ENCODE results near the gene GRHL1.

The GRHL1 gene

GRCh38 chr2:9905413-9905812 lies 46.1 kb upstream of the GRHL1 start:
- Histone ChIP-seq H3K9me3 (ENCODE audit: control insufficient read depth, insufficient read depth, low read depth, low read length) (no peaks in the 10 kb centered on the region), H3K27ac (ENCODE audit: extremely low read depth, low read depth, low read length) (no peak overlapping the region), H3K36me3 (ENCODE audit: control insufficient read depth in 2 of 2, insufficient read depth in 1 of 2, low read length in 2 of 2) (peaks cover 10 to 15% of the 10 kb centered on the region in 2 experiments), H3K4me3 (ENCODE audit: low read depth, low read length) (no peak overlapping the region), H3K4me1 (ENCODE audit: control insufficient read depth, insufficient read depth, low read length) (no peaks in the 10 kb centered on the region)
- ChIA-PET POLR2A (no interaction called here), CTCF (interaction anchor here (0.7 to 1.0 kb wide), 2 partner anchors 53 to 79 kb away, joined by 3 read pairs; no protein-coding TSS in a partner anchor)
- TF ChIP-seq ZNF138 (tag by site-specific recombination; IDR thresholded peaks at IDR 0.05; ENCODE audit: borderline replicate concordance), result no peak
- no peak for TF ChIP-seq ZNF211 (tag by site-specific recombination; IDR thresholded peaks at IDR 0.05; ENCODE audit: low read depth)
- no peak for TF ChIP-seq ZNF155 (tag by site-specific recombination; IDR thresholded peaks at IDR 0.05)
- TF ChIP-seq ZNF169 (tag by site-specific recombination; IDR thresholded peaks at IDR 0.05), result no peak
- TF ChIP-seq ZNF311 (tag by site-specific recombination; IDR thresholded peaks at IDR 0.05; ENCODE audit: borderline replicate concordance), result no peak
- TF ChIP-seq ZNF280C (tag by site-specific recombination; IDR thresholded peaks at IDR 0.05), result no peak
- TF ChIP-seq IKZF3 (tag by site-specific recombination; IDR thresholded peaks at IDR 0.05), result no peak

- H3K36me3 ChIP-seq (ENCODE audit: control insufficient read depth in 2 of 2, insufficient read depth in 1 of 2, low read length in 2 of 2), result peaks cover 15 to 27% of the 10 kb centered on the region in 2 experiments
- H3K4me3 ChIP-seq (ENCODE audit: low read depth, low read length), result no peak overlapping the region
- TF ChIP-seq ZSCAN18 (tag by site-specific recombination; IDR thresholded peaks at IDR 0.05), result no peak
- TF ChIP-seq ZNF341 (tag by site-specific recombination; IDR thresholded peaks at IDR 0.05; ENCODE audit: low read depth), result no peak
- no peak for TF ChIP-seq SCRT1 (tag by site-specific recombination; IDR thresholded peaks at IDR 0.05; ENCODE audit: borderline replicate concordance)
- TF ChIP-seq ZNF311 (tag by site-specific recombination; IDR thresholded peaks at IDR 0.05; ENCODE audit: borderline replicate concordance), result no peak
- no peak for TF ChIP-seq KLF17 (tag by site-specific recombination; IDR thresholded peaks at IDR 0.05)
- no peak for TF ChIP-seq ZNF571 (tag by site-specific recombination; IDR thresholded peaks at IDR 0.05)
- no peak for TF ChIP-seq ZNF701 (tag by site-specific recombination; IDR thresholded peaks at IDR 0.05)
- TF ChIP-seq ZNF248 (tag by site-specific recombination; IDR thresholded peaks at IDR 0.05), result no peak
- TF ChIP-seq SP3 (tag by site-specific recombination; IDR thresholded peaks at IDR 0.05), result no peak
- no peak for TF ChIP-seq ZBTB8A (tag by site-specific recombination; IDR thresholded peaks at IDR 0.05)
- no peak for TF ChIP-seq ZNF202 (tag by site-specific recombination; IDR thresholded peaks at IDR 0.05; ENCODE audit: borderline replicate concordance)
- no peak for TF ChIP-seq ZNF324 (tag by site-specific recombination; IDR thresholded peaks at IDR 0.05)
- no peak for TF ChIP-seq ZFP37 (tag by site-specific recombination; IDR thresholded peaks at IDR 0.05)
- no peak for TF ChIP-seq GFI1B (tag by site-specific recombination; IDR thresholded peaks at IDR 0.05)
- no peak for TF ChIP-seq ZNF37A (tag by site-specific recombination; IDR thresholded peaks at IDR 0.05)
- TF ChIP-seq ZSCAN30 (tag by site-specific recombination; IDR thresholded peaks at IDR 0.05), result no peak
- TF ChIP-seq ZNF114 (tag by site-specific recombination; IDR thresholded peaks at IDR 0.05), result no peak
- TF ChIP-seq ZNF112 (tag by site-specific recombination; IDR thresholded peaks at IDR 0.05), result no peak
- no peak for TF ChIP-seq ZNF843 (tag by site-specific recombination; IDR thresholded peaks at IDR 0.05)
- no peaks in the 10 kb centered on the region for H3K4me1 ChIP-seq (ENCODE audit: control insufficient read depth, insufficient read depth, low read length)
- H3K9me3 ChIP-seq (ENCODE audit: control insufficient read depth, insufficient read depth, low read depth, low read length), result no peaks in the 10 kb centered on the region
- H3K27ac ChIP-seq (ENCODE audit: extremely low read depth, low read depth, low read length), result no peak overlapping the region
- POLR2A ChIA-PET, result no interaction called here
- CTCF ChIA-PET, result interaction anchor here (0.9 kb wide), 1 partner anchor 32 kb away, joined by 3 read pairs; no protein-coding TSS in a partner anchor
Observed at GRCh38 chr2:9907402-9907801, 44.1 kb upstream of the GRHL1 start.
